A673 (cell line): ENCODE results near the gene NRIP3. TPM values are rescaled to one million over a fixed set of nuclear protein-coding genes. Genes with fewer than 3 reads are reported as not detected.

ENCODE experiments used
- BruUV-seq: library from RNA; stranded (reverse); fragments of 400-500 nt; replicated peaks from 2 replicates; lab custom pipeline; 2021; lab: Mats Ljungman, UMichigan
- CTCF ChIA-PET: fragments of 300-600 bp; sonication (Branson Sonifier 250); formaldehyde crosslinking; loops from one replicate; lab custom pipeline; 2022; ENCODE audit warnings: antibody characterized with exemption; lab: Charles Lee
- POLR2A ChIA-PET: fragments of 300-600 bp; sonication (Branson Sonifier 250); formaldehyde crosslinking; loops from one replicate; lab custom pipeline; 2022; ENCODE audit warnings: antibody characterized with exemption; ENCODE audit not compliant: low non-redundant PET; lab: Charles Lee
- DNase-seq: peaks from one replicate; pipeline ENCODE4 v3.0.0-alpha.2; 2015; ENCODE audit warnings: low spot score
- H3K27ac ChIP-seq: fragments of 200-600 bp; sonication (generic); 2 replicates; pipeline ENCODE4 v1.5.1; 2016; ENCODE audit warnings: mixed run types, low read depth, mild to moderate bottlenecking, mixed read lengths, antibody characterized with exemption, low read length; ENCODE audit not compliant: poor library complexity, severe bottlenecking
- H3K27me3 ChIP-seq: fragments of 200-600 bp; sonication (generic); replicated peaks from 2 replicates; pipeline ENCODE4 v1.6.1; 2017; ENCODE audit warnings: mixed run types, low read depth, mild to moderate bottlenecking, mixed read lengths, antibody characterized with exemption, low read length; ENCODE audit not compliant: insufficient read depth, poor library complexity
- H3K36me3 ChIP-seq: fragments of 200-600 bp; sonication (generic); 2 replicates; pipeline ENCODE4 v1.6.1; 2016; ENCODE audit warnings: mixed run types, mild to moderate bottlenecking, mixed read lengths, antibody characterized with exemption, low read length; ENCODE audit not compliant: insufficient read depth, poor library complexity, severe bottlenecking
- H3K4me1 ChIP-seq: fragments of 200-600 bp; sonication (generic); 2 replicates; pipeline ENCODE4 v1.6.1; 2017; ENCODE audit warnings: mixed run types, mild to moderate bottlenecking, mixed read lengths, antibody characterized with exemption, low read length; ENCODE audit not compliant: insufficient read depth, poor library complexity, severe bottlenecking
- H3K4me3 ChIP-seq: fragments of 200-600 bp; sonication (generic); 2 replicates; pipeline ENCODE4 v1.5.1; 2016; ENCODE audit warnings: low read depth, mixed run types, mild to moderate bottlenecking, mixed read lengths, low read length; ENCODE audit not compliant: poor library complexity, severe bottlenecking
- H3K9me3 ChIP-seq: fragments of 200-600 bp; sonication (generic); 2 replicates; pipeline ENCODE4 v1.6.1; 2016; ENCODE audit warnings: mixed run types, low read depth, mild to moderate bottlenecking, mixed read lengths, antibody characterized with exemption, low read length; ENCODE audit not compliant: poor library complexity, severe bottlenecking
- CTCF ChIP-seq: fragments of 300-800, 200-600 bp; sonication (generic); conservative IDR thresholded peaks from 2 replicates; pipeline ENCODE4 v1.5.1; 2017; ENCODE audit warnings: low read depth, mild to moderate bottlenecking, antibody characterized with exemption, low read length, moderate library complexity, mixed read lengths
- EZH2 ChIP-seq: fragments of 200-600 bp; sonication (generic); IDR thresholded peaks from 2 replicates; pipeline ENCODE4 v1.6.1; 2017; ENCODE audit warnings: borderline replicate concordance, low read depth, mild to moderate bottlenecking, mixed read lengths, antibody characterized with exemption, low read length; ENCODE audit not compliant: poor library complexity, severe bottlenecking
- intact Hi-C: fragments of 100-400 bp; cut with micrococcal nuclease; formaldehyde crosslinking; loops from one replicate; pipeline ENCODE4 v1.10.0; 2022; ENCODE audit not compliant: unreplicated experiment
- total RNA-seq: library from RNA; stranded (reverse); gene quantifications from 2 replicates; pipeline ENCODE4 v1.2.3, GENCODE V29; 2021

Gene NRIP3
- total RNA-seq, 1 experiment from 2014 or later, result 2.2 TPM

GRCh38 chr11:9020916-9021315 lies 17.1 kb upstream of the NRIP3 start:
- POLR2A ChIA-PET, result no interaction called here
- CTCF ChIA-PET, result no interaction called here
- TF ChIP-seq EZH2, result no peak
- TF ChIP-seq CTCF, result no peak
- Histone ChIP-seq H3K4me3 (no peak overlapping the region), H3K27me3 (no peaks in the 10 kb centered on the region), H3K4me1 (no peaks in the 10 kb centered on the region), H3K27ac (no peak overlapping the region), H3K9me3 (no peaks in the 10 kb centered on the region), H3K36me3 (no peaks in the 10 kb centered on the region)
- no peak for DNase-seq
- no TSS peak for BruUV-seq
- intact Hi-C loops, result no loop called here

GRCh38 chr11:9019861-9020260 lies 16.1 kb upstream of the NRIP3 start:
- BruUV-seq, result no TSS peak

DNA sequence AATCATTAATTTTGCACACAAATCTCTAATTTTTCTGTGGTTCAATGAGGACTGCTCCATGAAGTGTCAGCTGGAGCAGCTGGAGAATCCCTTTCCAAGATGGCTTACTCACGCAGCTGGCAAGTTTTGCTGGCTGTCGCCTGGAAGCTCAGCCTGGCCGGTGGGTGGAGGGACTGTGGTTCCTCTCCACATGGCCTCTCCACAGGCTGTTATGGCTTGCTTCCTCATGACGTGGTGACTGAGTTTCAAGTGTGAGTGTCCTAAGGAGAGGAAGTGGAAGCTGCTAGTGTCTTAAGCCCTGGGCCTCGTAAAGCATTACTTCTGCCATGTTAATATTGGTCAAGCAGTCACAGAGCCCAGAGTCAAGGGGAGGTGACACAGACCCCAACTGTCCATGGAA lies 14.0 kb upstream of the NRIP3 start:
- H3K27ac ChIP-seq, result no peak overlapping the region
- BruUV-seq, result no TSS peak
- ChIA-PET POLR2A (no interaction called here), CTCF (interaction anchor here (0.6 kb wide), 1 partner anchor 28 kb away, joined by 6 read pairs; no protein-coding TSS in a partner anchor)
- H3K27me3 ChIP-seq, result no peaks in the 10 kb centered on the region
- TF ChIP-seq EZH2 (no peak), CTCF (no peak)
- no peak overlapping the region for H3K4me3 ChIP-seq
- H3K36me3 ChIP-seq, result no peaks in the 10 kb centered on the region
- intact Hi-C loops, result no loop called here
- no peaks in the 10 kb centered on the region for H3K4me1 ChIP-seq
- no peak for DNase-seq
- H3K9me3 ChIP-seq, result no peaks in the 10 kb centered on the region

More at GRCh38 chr11:9019861-9020260, 16.1 kb upstream of the NRIP3 start:
- Histone ChIP-seq H3K9me3 (no peaks in the 10 kb centered on the region), H3K27ac (no peak overlapping the region), H3K27me3 (no peaks in the 10 kb centered on the region), H3K4me1 (no peaks in the 10 kb centered on the region), H3K36me3 (no peaks in the 10 kb centered on the region), H3K4me3 (no peak overlapping the region)
- TF ChIP-seq EZH2 (no peak), CTCF (no peak)
- ChIA-PET CTCF (no interaction called here), POLR2A (no interaction called here)
- DNase-seq, result no peak
- intact Hi-C loops, result no loop called here
